Embryonic facial prominence (tissue), 1 donor: ENCODE measurements around the gene CCL14.
"Not testable (repeated sequence)": the region's sequence is repeated elsewhere in the genome, so short reads cannot be mapped to it uniquely, and the experiment has no call there.

Experiments
- DNase-seq: peaks from one replicate; pipeline ENCODE4 v3.0.0-alpha.2; 2016; ENCODE audit errors: extremely low spot score

Gene CCL14

GRCh38 chr17:35986643-35987042 is at the start of gene CCL14:
Gene CCL14, minus strand, starts transcription at chr17:35986729. Its CDS starts 80 bp downstream, at chr17:35986649.
- DNase-seq, result no peak

GRCh38 chr17:36036235-36036634 is 49.7 kb upstream of the CCL14 start:
- DNase-seq, result no peak

GRCh38 chr17:36034127-36034526 is 47.6 kb upstream of the CCL14 start:
- no peak for DNase-seq

- no peak for DNase-seq
Measured at GRCh38 chr17:36030956-36031355, 44.4 kb upstream of the CCL14 start.

- DNase-seq, result no peak
Measured at GRCh38 chr17:36027761-36028160, 41.2 kb upstream of the CCL14 start.

GRCh38 chr17:36024106-36024869 is 37.8 kb upstream of the CCL14 start:
- no peak for DNase-seq

- no peak for DNase-seq
Measured at GRCh38 chr17:36019423-36019822, 32.9 kb upstream of the CCL14 start.

GRCh38 chr17:36017799-36018198 is 31.3 kb upstream of the CCL14 start, which contains the start of gene CCL23:
Gene CCL23, minus strand, starts transcription at chr17:36017972. Its CDS starts 75 bp downstream, at chr17:36017897.
- no peak for DNase-seq

- no peak for DNase-seq
Measured at GRCh38 chr17:36016555-36016954, 30.0 kb upstream of the CCL14 start.

GRCh38 chr17:36015895-36016294 is 29.4 kb upstream of the CCL14 start:
- DNase-seq, result not testable (repeated sequence)

- DNase-seq, result no peak
Measured at GRCh38 chr17:36014946-36015345, 28.4 kb upstream of the CCL14 start.

GRCh38 chr17:36011201-36011600 is 24.7 kb upstream of the CCL14 start:
- DNase-seq, result no peak

GRCh38 chr17:36008998-36009665 is 22.6 kb upstream of the CCL14 start:
- no peak for DNase-seq

- no peak for DNase-seq
Measured at GRCh38 chr17:36004594-36005108, 18.1 kb upstream of the CCL14 start.

- DNase-seq, result no peak
Measured at GRCh38 chr17:36002631-36003030, 16.1 kb upstream of the CCL14 start.

- DNase-seq, result no peak
Measured at GRCh38 chr17:36001862-36002603, 15.5 kb upstream of the CCL14 start.

- DNase-seq, result no peak
Measured at GRCh38 chr17:36001110-36001771, 14.7 kb upstream of the CCL14 start, which contains the start of gene CCL15. Gene CCL15, minus strand, starts transcription at chr17:36001553. Its CDS starts 61 bp downstream, at chr17:36001492.

GRCh38 chr17:36000732-36001109 is 14.2 kb upstream of the CCL14 start:
- DNase-seq, result no peak

- DNase-seq, result no peak
Measured at GRCh38 chr17:35998756-35999155, 12.2 kb upstream of the CCL14 start.

GRCh38 chr17:35998018-35998545 is 11.6 kb upstream of the CCL14 start:
- no peak for DNase-seq

- DNase-seq, result not testable (repeated sequence)
Measured at GRCh38 chr17:35995346-35995745, 8.8 kb upstream of the CCL14 start.
